ENCODE data around the gene GPHN.

Gene GPHN

DNA sequence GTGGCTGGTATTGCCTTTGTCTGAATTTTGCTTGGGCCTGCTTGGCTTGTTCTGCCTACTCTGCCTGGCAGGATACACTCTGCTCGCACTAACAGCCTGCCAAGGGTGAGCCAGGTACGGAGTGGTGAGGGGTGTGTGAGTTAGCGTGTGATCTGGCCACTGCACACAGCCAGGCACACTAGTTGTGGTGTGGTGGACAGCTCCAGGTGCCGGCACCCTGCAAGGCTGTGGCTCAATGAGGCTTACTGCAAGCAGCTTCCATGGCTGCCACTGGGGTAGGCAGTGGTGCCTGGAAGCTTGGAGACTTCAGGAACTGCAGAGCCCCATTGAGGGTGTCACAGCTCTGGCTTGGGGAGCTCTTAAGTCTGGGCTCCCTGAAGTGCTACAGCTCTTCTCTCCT lies 87.4 kb downstream of the GPHN start:
- no peak for DNase-seq (ENCODE audit: low read depth)
- H3K4me3 ChIP-seq (ENCODE audit: low read length) = no peak overlapping the region
- TF ChIP-seq, protein P1, sequence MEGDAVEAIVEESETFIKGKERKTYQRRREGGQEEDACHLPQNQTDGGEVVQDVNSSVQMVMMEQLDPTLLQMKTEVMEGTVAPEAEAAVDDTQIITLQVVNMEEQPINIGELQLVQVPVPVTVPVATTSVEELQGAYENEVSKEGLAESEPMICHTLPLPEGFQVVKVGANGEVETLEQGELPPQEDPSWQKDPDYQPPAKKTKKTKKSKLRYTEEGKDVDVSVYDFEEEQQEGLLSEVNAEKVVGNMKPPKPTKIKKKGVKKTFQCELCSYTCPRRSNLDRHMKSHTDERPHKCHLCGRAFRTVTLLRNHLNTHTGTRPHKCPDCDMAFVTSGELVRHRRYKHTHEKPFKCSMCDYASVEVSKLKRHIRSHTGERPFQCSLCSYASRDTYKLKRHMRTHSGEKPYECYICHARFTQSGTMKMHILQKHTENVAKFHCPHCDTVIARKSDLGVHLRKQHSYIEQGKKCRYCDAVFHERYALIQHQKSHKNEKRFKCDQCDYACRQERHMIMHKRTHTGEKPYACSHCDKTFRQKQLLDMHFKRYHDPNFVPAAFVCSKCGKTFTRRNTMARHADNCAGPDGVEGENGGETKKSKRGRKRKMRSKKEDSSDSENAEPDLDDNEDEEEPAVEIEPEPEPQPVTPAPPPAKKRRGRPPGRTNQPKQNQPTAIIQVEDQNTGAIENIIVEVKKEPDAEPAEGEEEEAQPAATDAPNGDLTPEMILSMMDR (IDR thresholded peaks at IDR 0.05; ENCODE audit: insufficient read depth, low read depth, low read length, missing control alignments) = no peak

DNA sequence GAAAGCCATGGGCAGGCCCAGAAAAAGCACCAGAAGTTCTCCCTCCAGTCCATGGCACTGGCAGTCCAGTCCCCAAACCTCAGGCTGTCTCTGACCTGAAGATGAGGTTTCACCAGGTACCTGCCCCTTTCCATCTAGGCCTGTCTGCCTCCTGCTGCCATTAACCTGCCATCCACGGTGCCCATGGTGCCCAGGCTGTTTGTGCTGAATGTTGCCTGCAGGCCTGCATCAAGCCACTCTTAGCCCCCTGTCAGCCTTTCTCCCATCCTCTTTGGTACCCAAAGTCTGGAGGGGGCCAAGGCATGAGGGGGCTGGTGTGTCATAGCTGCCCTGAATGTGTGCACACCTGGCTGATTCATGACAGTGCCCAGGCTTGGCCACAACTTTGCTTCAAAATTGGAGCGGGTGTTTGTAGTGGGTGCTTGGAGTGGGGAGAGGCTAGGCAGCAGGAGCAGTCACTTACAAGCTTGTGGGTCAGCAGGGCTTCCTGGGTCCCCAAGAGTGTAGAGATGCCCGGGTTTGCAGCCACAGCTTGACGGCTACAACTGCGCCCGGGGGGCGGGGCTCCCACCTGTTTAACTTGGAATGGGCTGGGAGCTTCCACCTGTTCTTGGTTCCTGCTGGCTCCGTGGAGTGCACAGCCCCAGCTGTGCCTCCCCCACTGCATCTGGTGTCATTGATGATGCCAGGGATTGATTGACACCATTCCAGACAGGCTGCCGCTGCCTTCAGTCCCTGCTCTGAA lies 88.5 kb downstream of the GPHN start:
- no peak for DNase-seq (ENCODE audit: low read depth)
- TF ChIP-seq, protein P1 (IDR thresholded peaks at IDR 0.05; ENCODE audit: insufficient read depth, low read depth, low read length, missing control alignments) = no peak
- no peak overlapping the region for H3K4me3 ChIP-seq (ENCODE audit: low read length)

DNA sequence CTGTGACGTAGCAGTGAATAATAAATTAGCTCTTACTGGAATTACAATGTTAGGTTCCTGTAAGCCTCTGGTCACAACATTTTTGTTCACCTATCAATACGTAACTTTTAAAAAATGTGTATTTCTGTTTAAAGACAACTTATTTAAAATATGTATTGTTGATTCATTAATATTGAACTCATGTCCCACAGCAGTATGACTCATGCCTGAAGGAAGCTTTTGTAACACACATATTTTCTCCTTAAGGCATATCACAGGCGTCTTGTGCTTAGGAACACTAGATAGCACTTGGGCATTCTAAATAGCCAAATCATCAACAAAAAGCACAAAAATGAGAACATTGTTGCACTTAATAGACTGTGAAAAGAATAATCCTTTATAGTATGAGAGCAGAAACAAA lies 92.5 kb downstream of the GPHN start:
- peak; percentile 72 for DNase-seq (ENCODE audit: low read depth)
- TF ChIP-seq, protein P1 (IDR thresholded peaks at IDR 0.05; ENCODE audit: insufficient read depth, low read depth, low read length, missing control alignments) = no peak

DNA sequence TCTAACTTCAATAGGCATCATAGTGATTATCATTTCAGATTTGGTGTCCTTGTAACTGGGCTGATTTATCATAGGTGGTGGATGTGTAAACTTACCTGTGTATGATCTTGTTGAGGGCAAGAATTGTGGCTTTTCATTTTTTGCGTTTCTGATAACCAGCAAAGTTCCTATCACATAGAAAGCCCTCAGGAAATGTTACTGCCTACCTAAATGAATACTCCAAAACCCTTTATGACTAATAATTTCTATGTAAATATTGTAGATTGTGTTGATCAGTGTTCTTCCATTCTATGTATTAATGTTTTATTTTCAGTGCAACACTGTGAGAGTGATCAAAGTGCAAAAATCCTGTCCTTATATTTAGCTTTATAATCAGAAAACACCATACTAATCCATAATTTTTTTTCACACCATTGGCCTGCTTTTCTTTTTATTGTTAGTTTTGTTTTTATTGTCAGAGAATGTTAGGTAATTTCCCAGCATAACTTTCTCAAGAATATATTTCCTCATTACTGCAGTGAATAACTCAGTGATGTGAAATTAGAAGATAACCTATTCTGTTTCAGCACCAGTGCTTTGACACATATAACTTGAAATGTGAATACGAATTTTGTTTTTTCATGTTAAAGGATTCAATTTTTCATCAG lies 94.1 kb downstream of the GPHN start:
- TF ChIP-seq, protein P1 (IDR thresholded peaks at IDR 0.05; ENCODE audit: insufficient read depth, low read depth, low read length, missing control alignments) = no peak
- peak; percentile 16 for DNase-seq (ENCODE audit: low read depth)
- H3K4me3 ChIP-seq (ENCODE audit: low read length) = no peak overlapping the region

More for the DNA sequence above, 92.5 kb downstream of the GPHN start:
- no peak overlapping the region for H3K4me3 ChIP-seq (ENCODE audit: low read length)

DNA sequence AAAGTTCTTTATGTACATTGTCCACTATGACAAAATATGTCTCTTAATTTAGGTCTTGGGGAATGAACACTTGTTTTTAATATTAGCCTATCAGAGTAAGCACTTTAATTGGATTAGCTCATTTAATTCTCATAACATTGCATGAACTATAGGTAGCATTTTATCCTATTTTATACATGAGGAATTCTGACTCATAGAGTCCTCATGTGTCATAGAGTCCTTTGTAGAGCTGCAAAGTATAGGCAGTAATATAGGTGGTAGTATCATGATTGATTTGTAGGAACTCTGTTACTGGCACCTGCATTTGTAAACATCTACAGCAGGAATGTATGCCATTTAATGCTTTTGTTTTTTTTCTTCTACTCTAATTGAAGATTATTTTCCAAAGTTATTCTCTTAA lies 96.0 kb downstream of the GPHN start:
- TF ChIP-seq, protein P1 (IDR thresholded peaks at IDR 0.05; ENCODE audit: insufficient read depth, low read depth, low read length, missing control alignments) = no peak
- no peak overlapping the region for H3K4me3 ChIP-seq (ENCODE audit: low read length)
- DNase-seq (ENCODE audit: low read depth) = peak; percentile 46

DNA sequence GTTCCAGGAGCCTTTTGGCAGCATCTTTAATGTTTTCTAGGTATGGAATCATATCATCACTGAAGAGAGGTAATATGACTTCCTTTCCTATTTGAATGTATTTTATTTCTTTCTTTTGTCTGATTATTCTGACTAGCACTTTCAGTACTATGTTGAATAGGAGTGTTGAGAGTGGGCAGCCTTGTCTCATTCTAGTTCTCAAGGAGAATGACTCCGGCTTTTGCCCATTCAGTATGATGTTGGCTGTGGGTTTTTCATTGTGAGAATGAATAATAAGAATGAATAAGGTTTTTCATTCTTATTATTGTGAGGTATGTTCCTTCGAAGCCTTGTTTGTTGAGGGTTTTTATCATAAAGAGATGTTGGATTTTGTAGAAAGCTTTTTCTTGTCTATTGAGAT lies 98.9 kb downstream of the GPHN start:
- H3K4me3 ChIP-seq (ENCODE audit: low read length) = no peak overlapping the region
- no peak for DNase-seq (ENCODE audit: low read depth)
- TF ChIP-seq, protein P1 (IDR thresholded peaks at IDR 0.05; ENCODE audit: insufficient read depth, low read depth, low read length, missing control alignments) = no peak

Data from epithelial cell of esophagus (primary cell).